ENCODE results near the gene WRNIP1. TPM values are rescaled to one million over a fixed set of nuclear protein-coding genes. Genes with fewer than 3 reads are reported as not detected.

WRNIP1 gene
- total RNA-seq, 1 donor from 2014 or later, result 31.5 TPM

DNA sequence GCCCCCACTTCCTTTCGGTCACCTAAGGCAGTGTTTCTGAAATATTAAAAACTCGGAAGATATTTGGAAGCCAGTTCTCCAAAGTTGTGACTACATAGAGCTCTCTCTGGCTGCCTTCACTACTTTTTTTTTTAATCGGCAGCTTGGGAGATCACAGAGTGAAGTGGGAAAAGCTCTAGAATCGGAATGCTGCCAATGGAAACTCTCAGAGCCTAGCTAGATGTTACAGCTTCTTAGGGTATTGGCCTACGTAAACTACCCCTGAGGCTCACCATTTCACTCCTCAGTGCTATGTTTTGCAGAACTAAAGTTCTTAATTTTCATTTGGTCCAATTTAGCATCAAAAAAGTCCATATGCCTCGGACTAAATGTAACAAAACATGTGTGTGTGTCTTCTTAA lies 61.9 kb downstream of the WRNIP1 start:
- no peak for FAIRE-seq
- H3K9ac ChIP-seq (ENCODE audit: low read length), result no peak overlapping the region
- H3K9me3 Mint-ChIP-seq (ENCODE audit: unreplicated experiment), result no peaks in the 10 kb centered on the region
- H3K36me3 ChIP-seq (ENCODE audit: insufficient read depth, low read length), result no peaks in the 10 kb centered on the region
- H3K4me2 ChIP-seq (ENCODE audit: low read length), result no peak overlapping the region
- H2AFZ ChIP-seq (ENCODE audit: low read depth, low read length), result no peak overlapping the region
- no peaks in the 10 kb centered on the region for H3K36me3 Mint-ChIP-seq (ENCODE audit: low read depth, unreplicated experiment)
- no peaks in the 10 kb centered on the region for H4K20me1 ChIP-seq (ENCODE audit: insufficient read depth, low read length)
- H3K4me1 Mint-ChIP-seq (ENCODE audit: low read depth, unreplicated experiment), result no peaks in the 10 kb centered on the region
- DNase-seq (ENCODE audit: low read depth), result no peak
- no peaks in the 10 kb centered on the region for H3K79me2 ChIP-seq (ENCODE audit: insufficient read depth, low read length)
- TF ChIP-seq EZH2 (IDR thresholded peaks at IDR 0.05; ENCODE audit: insufficient read depth, low read length), result no peak
- TF ChIP-seq, protein P1, sequence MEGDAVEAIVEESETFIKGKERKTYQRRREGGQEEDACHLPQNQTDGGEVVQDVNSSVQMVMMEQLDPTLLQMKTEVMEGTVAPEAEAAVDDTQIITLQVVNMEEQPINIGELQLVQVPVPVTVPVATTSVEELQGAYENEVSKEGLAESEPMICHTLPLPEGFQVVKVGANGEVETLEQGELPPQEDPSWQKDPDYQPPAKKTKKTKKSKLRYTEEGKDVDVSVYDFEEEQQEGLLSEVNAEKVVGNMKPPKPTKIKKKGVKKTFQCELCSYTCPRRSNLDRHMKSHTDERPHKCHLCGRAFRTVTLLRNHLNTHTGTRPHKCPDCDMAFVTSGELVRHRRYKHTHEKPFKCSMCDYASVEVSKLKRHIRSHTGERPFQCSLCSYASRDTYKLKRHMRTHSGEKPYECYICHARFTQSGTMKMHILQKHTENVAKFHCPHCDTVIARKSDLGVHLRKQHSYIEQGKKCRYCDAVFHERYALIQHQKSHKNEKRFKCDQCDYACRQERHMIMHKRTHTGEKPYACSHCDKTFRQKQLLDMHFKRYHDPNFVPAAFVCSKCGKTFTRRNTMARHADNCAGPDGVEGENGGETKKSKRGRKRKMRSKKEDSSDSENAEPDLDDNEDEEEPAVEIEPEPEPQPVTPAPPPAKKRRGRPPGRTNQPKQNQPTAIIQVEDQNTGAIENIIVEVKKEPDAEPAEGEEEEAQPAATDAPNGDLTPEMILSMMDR (IDR thresholded peaks at IDR 0.05; ENCODE audit: insufficient read depth, low read depth, low read length), result no peak
- no peak overlapping the region for H3K4me3 Mint-ChIP-seq (ENCODE audit: unreplicated experiment)
- H3K27ac ChIP-seq (ENCODE audit: low read depth, low read length), result no peak overlapping the region
- H3K27ac Mint-ChIP-seq (ENCODE audit: unreplicated experiment), result no peak overlapping the region
- H3K9me3 ChIP-seq (ENCODE audit: insufficient read depth, low read depth, low read length), result no peaks in the 10 kb centered on the region
- H3K27me3 Mint-ChIP-seq (ENCODE audit: low read depth, unreplicated experiment), result no peaks in the 10 kb centered on the region
- no peak overlapping the region for H3K4me3 ChIP-seq (ENCODE audit: insufficient read depth, low read depth, low read length)
- H3K27me3 ChIP-seq (ENCODE audit: insufficient read depth, low read length), result no peaks in the 10 kb centered on the region
- H3K4me1 ChIP-seq (ENCODE audit: insufficient read depth, low read length), result peaks cover 4% of the 10 kb centered on the region

DNA sequence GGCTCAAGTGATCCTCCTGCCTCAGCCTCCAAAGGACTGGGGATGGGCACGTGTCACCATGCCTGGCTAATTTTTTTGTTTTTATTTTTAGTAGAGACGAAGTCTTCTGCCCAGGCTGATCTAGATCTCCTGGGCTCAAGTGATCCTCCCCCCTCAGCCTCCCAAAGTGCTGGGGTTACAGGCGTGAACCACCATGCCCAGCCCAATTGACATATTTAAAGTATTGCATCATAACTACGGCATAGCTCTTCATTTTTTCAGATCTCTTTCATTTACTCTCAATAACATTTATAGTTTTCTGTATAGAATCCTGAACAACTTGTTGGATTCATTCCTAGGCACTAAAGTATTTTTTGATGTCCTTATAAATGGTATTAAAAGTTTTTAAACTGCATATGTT lies 63.4 kb downstream of the WRNIP1 start:
- no peaks in the 10 kb centered on the region for H3K79me2 ChIP-seq (ENCODE audit: insufficient read depth, low read length)
- no peaks in the 10 kb centered on the region for H4K20me1 ChIP-seq (ENCODE audit: insufficient read depth, low read length)
- Mint-ChIP-seq H3K4me3 (ENCODE audit: unreplicated experiment) (no peak overlapping the region), H3K9me3 (ENCODE audit: unreplicated experiment) (no peaks in the 10 kb centered on the region), H3K27ac (ENCODE audit: unreplicated experiment) (no peak overlapping the region), H3K27me3 (ENCODE audit: low read depth, unreplicated experiment) (no peaks in the 10 kb centered on the region), H3K4me1 (ENCODE audit: low read depth, unreplicated experiment) (no peaks in the 10 kb centered on the region), H3K36me3 (ENCODE audit: low read depth, unreplicated experiment) (no peaks in the 10 kb centered on the region)
- H3K9me3 ChIP-seq (ENCODE audit: insufficient read depth, low read depth, low read length), result no peaks in the 10 kb centered on the region
- H3K36me3 ChIP-seq (ENCODE audit: insufficient read depth, low read length), result no peaks in the 10 kb centered on the region
- FAIRE-seq, result no peak
- TF ChIP-seq, protein P1 (IDR thresholded peaks at IDR 0.05; ENCODE audit: insufficient read depth, low read depth, low read length), result no peak
- TF ChIP-seq EZH2 (IDR thresholded peaks at IDR 0.05; ENCODE audit: insufficient read depth, low read length), result no peak
- H3K27me3 ChIP-seq (ENCODE audit: insufficient read depth, low read length), result no peaks in the 10 kb centered on the region
- no peak overlapping the region for H3K9ac ChIP-seq (ENCODE audit: low read length)
- no peak overlapping the region for H3K4me3 ChIP-seq (ENCODE audit: insufficient read depth, low read depth, low read length)
- H3K4me2 ChIP-seq (ENCODE audit: low read length), result no peak overlapping the region
- DNase-seq (ENCODE audit: low read depth), result no peak
- H3K27ac ChIP-seq (ENCODE audit: low read depth, low read length), result no peak overlapping the region
- no peak overlapping the region for H2AFZ ChIP-seq (ENCODE audit: low read depth, low read length)
- peaks cover 2% of the 10 kb centered on the region for H3K4me1 ChIP-seq (ENCODE audit: insufficient read depth, low read length)

- H3K9ac ChIP-seq (ENCODE audit: low read length), result no peak overlapping the region
- H3K4me2 ChIP-seq (ENCODE audit: low read length), result no peak overlapping the region
- Mint-ChIP-seq H3K27me3 (ENCODE audit: low read depth, unreplicated experiment) (no peaks in the 10 kb centered on the region), H3K36me3 (ENCODE audit: low read depth, unreplicated experiment) (no peaks in the 10 kb centered on the region), H3K4me1 (ENCODE audit: low read depth, unreplicated experiment) (no peaks in the 10 kb centered on the region), H3K9me3 (ENCODE audit: unreplicated experiment) (no peaks in the 10 kb centered on the region), H3K27ac (ENCODE audit: unreplicated experiment) (no peak overlapping the region), H3K4me3 (ENCODE audit: unreplicated experiment) (no peak overlapping the region)
- no peak overlapping the region for H3K4me3 ChIP-seq (ENCODE audit: insufficient read depth, low read depth, low read length)
- no peak for TF ChIP-seq EZH2 (IDR thresholded peaks at IDR 0.05; ENCODE audit: insufficient read depth, low read length)
- TF ChIP-seq, protein P1 (IDR thresholded peaks at IDR 0.05; ENCODE audit: insufficient read depth, low read depth, low read length), result no peak
- H3K79me2 ChIP-seq (ENCODE audit: insufficient read depth, low read length), result no peaks in the 10 kb centered on the region
- H2AFZ ChIP-seq (ENCODE audit: low read depth, low read length), result no peak overlapping the region
- no peak overlapping the region for H3K27ac ChIP-seq (ENCODE audit: low read depth, low read length)
- no peaks in the 10 kb centered on the region for H3K4me1 ChIP-seq (ENCODE audit: insufficient read depth, low read length)
- H4K20me1 ChIP-seq (ENCODE audit: insufficient read depth, low read length), result no peaks in the 10 kb centered on the region
- DNase-seq (ENCODE audit: low read depth) (no peak), FAIRE-seq (no peak)
- no peaks in the 10 kb centered on the region for H3K27me3 ChIP-seq (ENCODE audit: insufficient read depth, low read length)
- no peaks in the 10 kb centered on the region for H3K36me3 ChIP-seq (ENCODE audit: insufficient read depth, low read length)
- no peaks in the 10 kb centered on the region for H3K9me3 ChIP-seq (ENCODE audit: insufficient read depth, low read depth, low read length)
Measured at GRCh38 chr6:2829253-2829652, 64.1 kb downstream of the WRNIP1 start.

All from astrocyte (in vitro differentiated cells and primary cell).